ES-I3 (cell line): ENCODE measurements around the gene GPR85.
"Not testable (repeated sequence)": the region's sequence is repeated elsewhere in the genome, so short reads cannot be mapped to it uniquely, and the experiment has no call there.

ENCODE experiments used
- H3K36me3 ChIP-seq: 2 replicates; pipeline ENCODE4 v1.6.1; 2013; ENCODE audit warnings: mild to moderate bottlenecking, low read length, control low read depth, moderate library complexity; ENCODE audit not compliant: insufficient read depth
- H3K4me1 ChIP-seq: 2 replicates; pipeline ENCODE4 v1.6.1; 2013; ENCODE audit warnings: mild to moderate bottlenecking, control low read depth, low read length; ENCODE audit not compliant: insufficient read depth
- H3K9ac ChIP-seq: 2 replicates; pipeline ENCODE4 v1.6.1; 2013; ENCODE audit warnings: low read depth, mild to moderate bottlenecking, low read length, moderate library complexity
- H3K9me3 ChIP-seq: 2 replicates; pipeline ENCODE4 v1.6.1; 2013; ENCODE audit warnings: mild to moderate bottlenecking, low read length, moderate library complexity; ENCODE audit not compliant: control insufficient read depth, insufficient read depth

GPR85 gene

GRCh38 chr7:113054938-113055337 is 31.7 kb downstream of the GPR85 start:
- Histone ChIP-seq H3K36me3 (no peaks in the 10 kb centered on the region), H3K9ac (no peak overlapping the region), H3K9me3 (no peaks in the 10 kb centered on the region), H3K4me1 (no peaks in the 10 kb centered on the region)

GRCh38 chr7:113054272-113054671 is 32.4 kb downstream of the GPR85 start:
- not testable (repeated sequence) for H3K9ac ChIP-seq, H3K9me3 ChIP-seq, H3K36me3 ChIP-seq, H3K4me1 ChIP-seq

GRCh38 chr7:113049221-113049620 is 37.4 kb downstream of the GPR85 start:
- H3K4me1 ChIP-seq, H3K9ac ChIP-seq, H3K36me3 ChIP-seq, H3K9me3 ChIP-seq: not testable (repeated sequence)

- peaks cover 4% of the 10 kb centered on the region; the same call in 1 of the 2 replicates for H3K4me1 ChIP-seq
- no peaks in the 10 kb centered on the region for H3K36me3 ChIP-seq
- no peak overlapping the region for H3K9ac ChIP-seq
- H3K9me3 ChIP-seq: no peaks in the 10 kb centered on the region
These were observed 40.2 kb downstream of the GPR85 start for GRCh38 chr7:113046453-113046852.

GRCh38 chr7:113045379-113045778 is 41.2 kb downstream of the GPR85 start:
- H3K36me3 ChIP-seq: no peaks in the 10 kb centered on the region
- H3K9me3 ChIP-seq: no peaks in the 10 kb centered on the region
- peaks cover 4% of the 10 kb centered on the region; the same call in 1 of the 2 replicates for H3K4me1 ChIP-seq
- no peak overlapping the region for H3K9ac ChIP-seq

- peaks cover 4% of the 10 kb centered on the region; the same call in 1 of the 2 replicates for H3K4me1 ChIP-seq
- no peak overlapping the region for H3K9ac ChIP-seq
- H3K36me3 ChIP-seq: no peaks in the 10 kb centered on the region
- no peaks in the 10 kb centered on the region for H3K9me3 ChIP-seq
These were observed 42.2 kb downstream of the GPR85 start for GRCh38 chr7:113044394-113044793.

GRCh38 chr7:113040849-113041248 is 45.8 kb downstream of the GPR85 start:
- Histone ChIP-seq H3K4me1 (peaks cover 4% of the 10 kb centered on the region; the same call in 1 of the 2 replicates), H3K9me3 (no peaks in the 10 kb centered on the region), H3K36me3 (no peaks in the 10 kb centered on the region), H3K9ac (no peak overlapping the region)

GRCh38 chr7:113033959-113034358 is 52.7 kb downstream of the GPR85 start:
- H3K9ac ChIP-seq: no peak overlapping the region
- H3K36me3 ChIP-seq: no peaks in the 10 kb centered on the region
- H3K9me3 ChIP-seq: no peaks in the 10 kb centered on the region
- 0 out of 2 replicates have a peak, but pooled peaks cover 3% of the 10 kb centered on the region for H3K4me1 ChIP-seq
